Colonic mucosa (tissue), 4 donors: ENCODE data around the gene NETO1. TPM values are rescaled to one million over a fixed set of nuclear protein-coding genes. Genes with fewer than 3 reads are reported as not detected.

Experiments
- DNase-seq: peaks from one replicate; pipeline ENCODE4 v3.0.0-alpha.2; 2020
- H3K27ac ChIP-seq: fragments of 200-600 bp; one replicate; pipeline ENCODE4 v1.8.0; 2021
- H3K27me3 ChIP-seq: fragments of 200-600 bp; one replicate; pipeline ENCODE4 v1.8.0; 2021
- H3K36me3 ChIP-seq: fragments of 200-600 bp; one replicate; pipeline ENCODE4 v1.8.0; 2021
- H3K4me1 ChIP-seq: fragments of 200-600 bp; one replicate; pipeline ENCODE4 v1.8.0; 2021; ENCODE audit warnings: mild to moderate bottlenecking
- H3K4me3 ChIP-seq: fragments of 200-600 bp; one replicate; pipeline ENCODE4 v1.8.0; 2021
- H3K9ac ChIP-seq, 2 donors: one replicate each; pipeline ENCODE4 v1.7.0; 2013; ENCODE audit warnings: control low read depth in 2 of 2, low read depth in 2 of 2, low read length in 2 of 2
- H3K9me3 ChIP-seq: fragments of 200-600 bp; one replicate; pipeline ENCODE4 v1.8.0; 2021
- CTCF ChIP-seq: fragments of 200-600 bp; IDR thresholded peaks from one replicate; pipeline ENCODE4 v1.8.0; 2022; ENCODE audit warnings: antibody characterized with exemption, mild to moderate bottlenecking
- intact Hi-C: fragments of 100-400 bp; cut with DNase I; formaldehyde crosslinking; loops from one replicate; pipeline ENCODE4 v1.14.1; 2022
- total RNA-seq, 2 donors: library from RNA; stranded (reverse); fragmentation: NEBNext Ultra II Directional in 1 of 2; extraction: Animal tissue kit (Norgen Biotek cat#: 25700) in 1 of 2; gene quantifications; one replicate each; pipeline ENCODE4 v1.2.1, GENCODE V29; 2021
- donor health status: healthy.
- donor health status: DM: no; HTN: no; CAD: no.
- donor health status: DM: no; HTN: no; CAD: no.

The NETO1 gene
- total RNA-seq, 2 donors from 2014 or later, result not detected

- intact Hi-C loops, result no loop called here
- no peaks in the 10 kb centered on the region for H3K27me3 ChIP-seq
- no peak overlapping the region for H3K4me3 ChIP-seq
- H3K9ac ChIP-seq, result no peak overlapping the region
- H3K36me3 ChIP-seq, result no peaks in the 10 kb centered on the region
- TF ChIP-seq CTCF, result no peak
- H3K9me3 ChIP-seq, result no peaks in the 10 kb centered on the region
- no peak for DNase-seq
- no peaks in the 10 kb centered on the region for H3K4me1 ChIP-seq
- no peak overlapping the region for H3K27ac ChIP-seq
Observed at GRCh38 chr18:72819050-72819449, 48.7 kb downstream of the NETO1 start.

- Histone ChIP-seq H3K27me3 (no peaks in the 10 kb centered on the region), H3K27ac (no peak overlapping the region), H3K9me3 (no peaks in the 10 kb centered on the region), H3K4me3 (no peak overlapping the region), H3K4me1 (no peaks in the 10 kb centered on the region), H3K9ac (no peak overlapping the region), H3K36me3 (no peaks in the 10 kb centered on the region)
- no peak for TF ChIP-seq CTCF
- DNase-seq, result no peak
- intact Hi-C loops, result no loop called here
Observed at GRCh38 chr18:72811047-72811446, 56.7 kb downstream of the NETO1 start.

GRCh38 chr18:72808680-72809079 lies 59.1 kb downstream of the NETO1 start:
- no peaks in the 10 kb centered on the region for H3K27me3 ChIP-seq
- no peak overlapping the region for H3K4me3 ChIP-seq
- H3K4me1 ChIP-seq, result no peaks in the 10 kb centered on the region
- no peak overlapping the region for H3K9ac ChIP-seq
- no peak for DNase-seq
- no peak for TF ChIP-seq CTCF
- no peaks in the 10 kb centered on the region for H3K9me3 ChIP-seq
- intact Hi-C loops, result no loop called here
- H3K36me3 ChIP-seq, result no peaks in the 10 kb centered on the region
- H3K27ac ChIP-seq, result no peak overlapping the region

- no peak overlapping the region for H3K4me3 ChIP-seq
- TF ChIP-seq CTCF, result no peak
- no peak for DNase-seq
- H3K27me3 ChIP-seq, result no peaks in the 10 kb centered on the region
- intact Hi-C loops, result no loop called here
- H3K36me3 ChIP-seq, result no peaks in the 10 kb centered on the region
- no peaks in the 10 kb centered on the region for H3K4me1 ChIP-seq
- no peak overlapping the region for H3K27ac ChIP-seq
- no peak overlapping the region for H3K9ac ChIP-seq
- H3K9me3 ChIP-seq, result no peaks in the 10 kb centered on the region
Observed at GRCh38 chr18:72799106-72799505, 68.7 kb downstream of the NETO1 start.

GRCh38 chr18:72783530-72783929 lies 84.3 kb downstream of the NETO1 start:
- no peaks in the 10 kb centered on the region for H3K36me3 ChIP-seq
- H3K27me3 ChIP-seq, result no peaks in the 10 kb centered on the region
- no peak for TF ChIP-seq CTCF
- intact Hi-C loops, result no loop called here
- no peak overlapping the region for H3K9ac ChIP-seq
- H3K4me1 ChIP-seq, result no peaks in the 10 kb centered on the region
- H3K9me3 ChIP-seq, result no peaks in the 10 kb centered on the region
- H3K4me3 ChIP-seq, result no peak overlapping the region
- H3K27ac ChIP-seq, result no peak overlapping the region
- DNase-seq, result no peak

- H3K36me3 ChIP-seq, result no peaks in the 10 kb centered on the region
- no peak for TF ChIP-seq CTCF
Observed at GRCh38 chr18:72774914-72775313, 92.9 kb downstream of the NETO1 start.

More at GRCh38 chr18:72774914-72775313, 92.9 kb downstream of the NETO1 start:
- Histone ChIP-seq H3K27ac (no peak overlapping the region), H3K4me3 (no peak overlapping the region), H3K9ac (no peak overlapping the region), H3K4me1 (no peaks in the 10 kb centered on the region), H3K27me3 (no peaks in the 10 kb centered on the region), H3K9me3 (no peaks in the 10 kb centered on the region)
- no peak for DNase-seq
- intact Hi-C loops, result no loop called here
